Fibroblast of villous mesenchyme (primary cell): ENCODE data around the gene SYCE3. TPM values are rescaled to one million over a fixed set of nuclear protein-coding genes. Genes with fewer than 3 reads are reported as not detected.
"Not testable (repeated sequence)": the region's sequence is repeated elsewhere in the genome, so short reads cannot be mapped to it uniquely, and the experiment has no call there.

Experiments
- DNase-seq: peaks from one replicate; pipeline ENCODE4 v3.0.0-alpha.2; 2010; ENCODE audit warnings: low read depth
- H3K4me3 ChIP-seq: 2 replicates; pipeline ENCODE4 v1.5.1; 2011; ENCODE audit warnings: low read depth, mild to moderate bottlenecking, low read length
- CTCF ChIP-seq: IDR thresholded peaks from 2 replicates; pipeline ENCODE4 v1.5.1; 2012; ENCODE audit warnings: low read depth, mild to moderate bottlenecking, low read length; ENCODE audit not compliant: insufficient read depth
- total RNA-seq: library from RNA; depleted of rRNA; stranded (reverse); fragments of >200 nt; gene quantifications from 2 replicates; pipeline ENCODE4 v1.2.3, GENCODE V29; 2012

The SYCE3 gene
- total RNA-seq, 1 donor, result not detected

- H3K4me3 ChIP-seq, result no peak overlapping the region
- DNase-seq, result no peak
- no peak for TF ChIP-seq CTCF
Measured at GRCh38 chr22:50608996-50609395, 46.3 kb upstream of the SYCE3 start.

GRCh38 chr22:50608058-50608840 is 45.5 kb upstream of the SYCE3 start:
- H3K4me3 ChIP-seq, DNase-seq: not testable (repeated sequence)

- TF ChIP-seq CTCF, result no peak
- no peak for DNase-seq
- H3K4me3 ChIP-seq, result no peak overlapping the region
Measured at GRCh38 chr22:50607659-50608020, 44.9 kb upstream of the SYCE3 start.

- H3K4me3 ChIP-seq, result no peak overlapping the region
- DNase-seq, result no peak
- no peak for TF ChIP-seq CTCF
Measured at GRCh38 chr22:50606946-50607658, 44.4 kb upstream of the SYCE3 start.

GRCh38 chr22:50606165-50606945 is 43.6 kb upstream of the SYCE3 start:
- no peak overlapping the region for H3K4me3 ChIP-seq
- no peak for TF ChIP-seq CTCF
- DNase-seq, result no peak

GRCh38 chr22:50605613-50606074 is 42.9 kb upstream of the SYCE3 start:
- no peak overlapping the region for H3K4me3 ChIP-seq
- DNase-seq, result no peak
- TF ChIP-seq CTCF, result no peak
